ENCODE results near the gene PRDM15. TPM values are rescaled to one million over a fixed set of nuclear protein-coding genes. Genes with fewer than 3 reads are reported as not detected.
A peak's percentile ranks its signal among the peaks of the same experiment; 100 is the strongest.

The PRDM15 gene
- total RNA-seq, 1 experiment from 2014 or later: 9.9 TPM

GRCh38 chr21:41878831-41879189, 334 bp downstream of the PRDM15 start:
- no peak overlapping the region for H4K91ac ChIP-seq (ENCODE audit: insufficient read length, low read depth, low read length)
- no peak overlapping the region for H3K56ac ChIP-seq (ENCODE audit: insufficient read length, low read depth, low read length)
- peaks cover 4% of the 10 kb centered on the region for H3K23me2 ChIP-seq (ENCODE audit: insufficient read length, low read depth, low read length, poor library complexity, severe bottlenecking)
- Mint-ChIP-seq H3K36me3 (ENCODE audit: insufficient read depth in 1 of 3, low read depth in 3 of 3) (peaks cover 0 to 9% (median 2%) of the 10 kb centered on the region in 3 experiments; a peak in 3 of 7 replicates), H3K4me1 (peaks cover 15 to 17% of the 10 kb centered on the region in 2 experiments), H3K27ac (no peak overlapping the region), H3K27me3 (ENCODE audit: low read depth) (no peaks in the 10 kb centered on the region), H3K9me3 (no peaks in the 10 kb centered on the region; a peak in 1 of 5 replicates), H3K4me3 (peak overlapping the region; percentile 56 to 60; a peak in 3 of 5 replicates)
- H2BK15ac ChIP-seq (ENCODE audit: low read depth, low read length): no peak overlapping the region
- no peak overlapping the region for H3K27ac ChIP-seq (ENCODE audit: insufficient read length, low read depth, low read length)
- no peak overlapping the region for H3K9ac ChIP-seq (ENCODE audit: extremely low read depth, insufficient read length, low read length)
- no peaks in the 10 kb centered on the region for H3K27me3 ChIP-seq (ENCODE audit: insufficient read depth, low read length)
- H2AFZ ChIP-seq (ENCODE audit: low read length): no peak overlapping the region
- no peak overlapping the region for H2BK20ac ChIP-seq (ENCODE audit: low read depth, low read length, poor library complexity, severe bottlenecking)
- H2BK5ac ChIP-seq (ENCODE audit: insufficient read length, low read length): no peak overlapping the region
- H2BK12ac ChIP-seq (ENCODE audit: insufficient read length, low read depth, low read length): no peak overlapping the region
- WGBS (ENCODE audit: extremely low coverage, insufficient read length, low lambda C conversion rate): no CpG with 5 or more reads among the region's 65 CpGs
- H4K20me1 ChIP-seq (ENCODE audit: control insufficient read depth, insufficient read depth, insufficient read length): no peaks in the 10 kb centered on the region
- no peaks in the 10 kb centered on the region for H3K9me3 ChIP-seq (ENCODE audit: control insufficient read depth, low read depth, low read length)
- DNase-seq: peak; percentile 69
- H2BK120ac ChIP-seq (ENCODE audit: low read depth, low read length, poor library complexity, severe bottlenecking): no peak overlapping the region
- peak overlapping the region; percentile 90 for H3K4me2 ChIP-seq (ENCODE audit: insufficient read depth, insufficient read length, low read length)
- H3K4ac ChIP-seq (ENCODE audit: low read depth, low read length): no peak overlapping the region
- TF ChIP-seq CTCF (conservative IDR thresholded peaks at IDR 0.05): no peak
- no peak overlapping the region for H3K14ac ChIP-seq (ENCODE audit: insufficient read depth, low read length)
- no peak overlapping the region for H4K5ac ChIP-seq (ENCODE audit: insufficient read length, low read depth, low read length)
- H2AK5ac ChIP-seq (ENCODE audit: insufficient read length, low read length): no peak overlapping the region
- no peaks in the 10 kb centered on the region; the same call in 1 of the 2 replicates for H3K4me1 ChIP-seq (ENCODE audit: insufficient read depth, low read length)
- no peaks in the 10 kb centered on the region; the same call in 1 of the 2 replicates for H3K79me2 ChIP-seq (ENCODE audit: insufficient read depth, low read length)
- no peak overlapping the region for H4K8ac ChIP-seq (replicated peaks; ENCODE audit: insufficient read length, low read depth, low read length)
- H3K18ac ChIP-seq (ENCODE audit: insufficient read length, low read depth, low read length): no peak overlapping the region
- H3T11ph ChIP-seq (ENCODE audit: low read length): no peak overlapping the region
- H3K79me1 ChIP-seq (ENCODE audit: insufficient read depth, low read depth, low read length, poor library complexity, severe bottlenecking): peaks cover 3% of the 10 kb centered on the region
- no peak overlapping the region for H3K23ac ChIP-seq (ENCODE audit: insufficient read length, low read depth, low read length)

Measured in H9 (cell line).